Effector CD4-positive, alpha-beta T cell (primary cell): ENCODE results near the gene ANO6.
A peak's percentile ranks its signal among the peaks of the same experiment; 100 is the strongest.
"Not testable (repeated sequence)": the region's sequence is repeated elsewhere in the genome, so short reads cannot be mapped to it uniquely, and the experiment has no call there.

Experiments used
- DNase-seq: peaks from one replicate; pipeline ENCODE4 v3.0.0-alpha.2; 2020

ANO6 gene

DNA sequence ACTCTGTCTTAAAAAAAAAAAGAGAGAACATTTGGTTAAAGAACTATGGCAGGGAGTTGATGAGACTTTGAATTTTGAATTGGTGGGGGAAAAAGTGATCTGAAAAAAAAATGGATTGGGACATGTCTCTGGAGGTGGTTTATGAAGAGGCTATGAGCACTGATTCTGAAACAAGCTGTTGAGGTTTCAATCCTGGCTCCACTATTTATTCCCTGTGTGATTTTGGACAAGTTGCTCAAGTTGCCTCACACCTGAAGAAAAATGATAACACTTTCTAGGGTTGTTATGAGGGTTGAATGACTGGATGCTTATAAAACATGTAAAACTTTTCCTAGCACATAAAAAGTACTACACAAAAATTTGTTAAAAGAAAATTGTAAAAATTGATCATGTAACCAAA lies 1.8 kb upstream of the ANO6 start:
- no peak for DNase-seq

GRCh38 chr12:45214749-45215418 lies 1.0 kb upstream of the ANO6 start:
- no peak for DNase-seq

GRCh38 chr12:45216230-45216982 lies 511 bp downstream of the ANO6 start:
- DNase-seq: peak; percentile 31

DNA sequence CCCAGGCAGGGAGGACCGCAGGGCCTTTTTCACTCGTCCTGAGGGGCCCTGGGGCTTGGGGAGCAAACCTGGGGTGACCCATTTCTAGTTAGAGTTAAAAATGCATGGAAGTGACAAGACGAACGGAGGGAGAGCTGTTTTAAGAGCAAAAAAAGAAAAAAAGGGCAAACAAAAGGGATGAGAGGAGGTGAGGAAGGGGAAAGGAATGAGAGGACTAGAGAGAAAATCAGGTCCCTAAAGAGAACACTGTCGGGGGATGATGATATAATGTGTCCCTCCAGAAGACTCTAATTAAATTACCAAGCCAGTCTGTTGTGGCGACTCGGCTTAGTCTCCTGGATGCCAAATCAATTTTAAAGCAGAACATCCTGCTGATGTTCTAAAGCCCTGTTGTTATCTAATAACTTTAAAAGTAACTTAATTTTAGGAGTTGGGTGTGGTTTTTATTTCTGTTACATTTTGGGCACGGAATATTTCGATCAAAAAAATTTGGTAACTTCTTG lies 1.1 kb downstream of the ANO6 start:
- no peak for DNase-seq

DNA sequence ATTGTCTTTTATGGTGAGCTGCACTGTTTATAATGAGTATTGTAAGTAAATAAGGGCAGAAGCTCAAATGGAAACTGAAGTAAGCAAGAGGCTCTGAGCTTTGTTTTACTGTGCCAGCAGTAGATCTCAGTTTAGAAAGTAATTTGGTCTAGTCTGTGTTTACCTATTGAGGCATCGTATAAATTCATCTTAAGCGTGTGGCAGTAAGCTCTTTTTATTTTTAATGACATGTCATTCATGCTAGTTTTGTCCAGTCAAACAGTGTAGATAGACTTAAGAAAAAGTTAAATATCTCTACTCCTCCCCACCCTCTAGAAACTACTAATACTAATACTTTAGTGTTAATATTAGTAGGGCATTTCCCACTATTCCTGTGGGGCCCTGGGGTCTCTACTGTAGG lies 2.0 kb downstream of the ANO6 start:
- no peak for DNase-seq

- no peak for DNase-seq
Observed at GRCh38 chr12:45219621-45220020, 3.7 kb downstream of the ANO6 start.

- no peak for DNase-seq
Observed at GRCh38 chr12:45220363-45220931, 4.6 kb downstream of the ANO6 start.

DNA sequence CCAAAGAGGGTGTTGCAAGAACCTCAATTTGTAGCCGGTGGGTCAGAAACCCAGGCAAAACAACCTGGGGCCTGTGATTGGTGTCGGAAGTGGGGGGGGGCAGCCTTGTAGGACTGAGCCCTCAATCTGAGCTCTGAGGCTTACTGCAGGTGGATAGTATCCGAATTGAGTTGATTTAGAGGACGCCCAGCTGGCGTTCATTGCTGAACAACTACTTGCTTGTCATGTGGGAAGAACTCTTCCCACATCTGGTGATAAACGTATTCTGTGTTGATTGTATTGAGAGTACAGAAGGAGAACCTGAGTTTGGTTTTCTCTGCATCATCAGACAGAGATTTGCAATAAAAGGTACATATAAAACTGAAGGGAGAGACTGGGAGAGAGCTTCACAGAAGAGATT lies 5.1 kb downstream of the ANO6 start:
- DNase-seq: no peak

GRCh38 chr12:45223868-45224267 lies 8.0 kb downstream of the ANO6 start:
- DNase-seq: no peak

DNA sequence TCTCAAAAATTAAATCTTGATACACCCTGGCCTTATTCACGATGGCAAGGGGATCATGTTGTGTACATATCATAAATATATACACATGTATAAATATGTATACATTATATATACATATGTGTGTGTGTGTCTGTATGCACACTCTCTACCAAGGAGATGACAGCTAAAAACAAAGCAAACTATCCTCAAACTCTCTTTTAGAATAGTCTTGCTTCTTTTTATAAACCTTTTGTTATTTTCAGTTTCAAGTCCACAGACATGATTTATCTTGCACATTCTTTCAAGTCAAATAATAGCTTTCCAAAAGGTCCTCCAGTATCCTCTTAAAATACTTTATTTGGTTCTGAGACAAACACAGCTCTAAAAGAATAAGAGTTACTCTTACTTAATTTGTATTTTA lies 8.4 kb downstream of the ANO6 start:
- no peak for DNase-seq

DNA sequence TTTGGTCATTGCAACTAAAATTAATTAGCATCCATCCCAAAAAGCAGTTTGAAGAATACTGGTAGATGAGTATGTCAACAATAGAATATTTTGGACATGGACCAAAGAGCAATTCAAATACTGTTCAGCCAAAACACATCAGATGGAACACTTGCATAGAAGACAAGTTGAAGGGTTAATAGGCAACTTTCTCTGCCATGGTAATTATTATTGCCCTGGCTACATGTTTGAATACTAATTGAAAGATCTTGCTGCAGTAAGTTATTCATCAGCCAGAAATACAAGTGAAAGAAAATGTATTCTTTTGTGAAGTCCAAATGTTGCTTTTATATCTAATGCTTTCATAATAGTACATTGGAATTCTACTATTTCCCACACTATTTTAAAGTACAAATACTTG lies 10.1 kb downstream of the ANO6 start:
- DNase-seq: no peak

- DNase-seq: no peak
Observed at GRCh38 chr12:45227316-45228067, 11.6 kb downstream of the ANO6 start.

DNA sequence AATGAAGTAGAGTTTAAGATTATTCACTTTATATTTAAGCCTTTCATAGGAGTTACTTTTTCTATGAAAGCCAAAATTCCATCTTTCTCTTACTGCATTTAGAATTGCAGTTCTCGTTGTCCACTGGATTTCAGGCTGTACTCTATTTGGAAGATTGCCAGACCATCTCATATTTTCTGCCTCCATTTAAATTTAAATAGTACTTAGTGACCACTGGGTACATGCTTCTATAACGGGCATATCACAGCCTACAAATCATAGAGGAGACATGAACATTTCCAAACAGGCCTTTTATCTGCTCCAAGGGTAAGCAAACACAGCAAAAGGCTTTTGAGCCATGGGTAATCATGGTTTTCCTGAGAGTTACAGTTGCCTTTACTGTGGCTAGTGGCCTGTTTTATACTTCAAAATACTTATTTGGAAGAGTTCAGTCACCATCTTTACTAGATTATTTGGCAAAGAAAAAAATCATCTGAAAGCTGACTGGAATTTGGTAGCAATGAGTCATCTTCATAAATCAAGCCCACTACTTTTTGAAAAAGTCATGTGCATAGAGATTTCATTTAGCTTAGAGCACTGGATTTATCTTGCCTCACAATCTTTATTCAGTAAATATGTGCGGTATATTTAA lies 15.7 kb downstream of the ANO6 start:
- DNase-seq: no peak

DNA sequence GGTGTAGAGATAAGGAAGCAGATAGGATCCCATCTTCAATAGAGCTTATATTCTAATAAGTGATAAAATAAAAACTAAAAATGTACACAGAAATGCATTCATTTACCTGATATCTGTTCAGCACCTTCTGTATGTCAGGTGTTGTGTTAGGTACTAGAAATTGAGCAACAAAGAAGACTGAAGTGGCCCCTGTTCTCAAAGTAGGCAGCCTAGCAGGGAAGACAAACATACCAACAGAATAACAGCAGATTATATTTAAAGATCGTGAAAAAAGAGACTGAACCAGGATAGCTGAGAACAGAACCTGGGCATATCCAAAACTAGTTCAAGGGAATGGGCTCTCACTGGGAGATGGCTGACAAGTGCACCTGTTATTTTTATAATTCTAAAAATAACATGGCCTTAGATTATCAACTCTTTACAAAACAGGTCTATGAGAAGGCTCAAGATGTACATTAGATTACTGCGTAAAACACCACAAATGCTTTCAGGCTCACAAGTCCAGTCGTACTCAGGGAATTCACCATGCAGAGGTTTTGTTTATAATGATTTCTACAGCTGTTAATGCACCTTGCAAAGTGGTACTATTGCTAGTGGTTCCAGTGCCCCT lies 16.4 kb downstream of the ANO6 start:
- DNase-seq: no peak

GRCh38 chr12:45232756-45233372 lies 17.0 kb downstream of the ANO6 start:
- DNase-seq: no peak

DNA sequence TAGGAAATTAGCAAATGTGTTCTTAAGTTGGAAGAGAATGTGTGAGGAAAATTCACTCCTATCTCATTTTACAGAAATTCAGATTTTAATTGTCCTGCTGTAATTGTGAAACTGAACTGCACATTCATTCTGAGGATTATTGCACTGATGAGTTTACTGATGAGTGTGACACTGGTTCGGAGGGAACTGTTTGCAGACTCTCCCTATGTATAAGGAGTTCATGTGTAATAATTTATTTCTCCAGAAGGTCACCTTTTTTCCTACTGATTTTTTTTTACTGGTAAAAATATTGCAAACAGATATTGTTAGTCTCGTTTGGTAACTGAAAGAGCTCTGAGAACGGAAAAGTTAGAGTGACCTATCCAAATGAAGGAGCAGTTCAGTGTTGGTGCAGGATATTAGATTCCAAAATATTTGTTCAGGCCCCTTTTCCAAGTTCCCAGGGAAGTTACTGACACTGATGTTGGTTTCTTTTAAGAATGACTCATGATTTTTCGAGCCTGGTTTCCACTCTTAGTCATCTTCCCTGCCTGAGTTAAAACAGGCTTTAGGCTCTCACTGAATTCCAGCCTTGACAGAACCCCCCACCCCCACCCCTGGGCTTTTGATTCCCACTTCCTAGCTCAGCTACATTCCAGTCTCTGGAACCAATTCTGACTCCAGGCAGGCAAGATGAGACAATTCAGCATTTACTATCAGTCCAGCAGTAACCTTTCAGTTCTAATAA lies 18.4 kb downstream of the ANO6 start:
- no peak for DNase-seq

DNA sequence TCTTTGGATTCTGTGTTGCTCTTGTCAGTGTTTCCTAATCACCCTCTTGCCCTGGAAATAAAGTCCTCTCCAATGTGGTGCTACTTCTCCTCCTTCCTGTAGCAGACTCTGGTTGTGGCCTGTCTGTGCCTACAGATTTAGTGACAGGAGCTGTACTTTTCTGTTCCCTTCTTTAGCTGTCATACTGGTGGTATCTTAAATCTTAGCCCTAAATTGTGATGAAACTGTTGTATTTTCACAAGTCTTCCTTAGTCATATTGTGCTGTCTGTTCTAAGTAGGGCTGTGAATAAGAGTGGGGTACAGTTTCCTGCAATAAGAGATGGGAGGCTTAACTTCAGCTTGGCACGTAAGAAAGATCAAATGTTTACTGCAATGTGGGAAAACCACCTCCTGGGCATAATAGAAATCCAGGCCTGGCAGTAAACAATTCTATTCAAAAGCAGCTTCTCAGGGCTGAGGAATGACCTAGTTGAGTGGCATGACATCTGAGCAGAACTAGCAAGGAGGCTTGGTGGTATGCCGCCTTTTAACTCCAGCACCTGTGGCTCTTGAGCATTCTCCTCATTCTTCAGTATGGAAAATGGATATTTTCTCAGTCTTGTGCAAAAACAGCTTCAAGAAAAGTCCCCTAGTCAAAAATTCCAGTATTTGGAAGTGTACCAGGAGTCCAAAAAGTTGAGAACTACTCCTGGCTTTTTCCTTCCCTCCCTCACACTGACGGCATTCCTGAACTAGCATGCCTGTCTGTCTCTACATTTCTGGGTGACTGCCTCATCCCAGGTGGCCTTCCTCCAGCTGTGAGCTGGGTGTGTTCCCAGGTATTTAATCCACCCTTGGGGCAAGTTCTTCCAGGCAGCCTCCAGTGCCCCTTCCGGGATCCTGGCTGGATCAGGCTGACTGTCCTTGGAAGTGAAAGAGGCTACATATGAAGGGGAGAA lies 19.5 kb downstream of the ANO6 start:
- DNase-seq: no peak

DNA sequence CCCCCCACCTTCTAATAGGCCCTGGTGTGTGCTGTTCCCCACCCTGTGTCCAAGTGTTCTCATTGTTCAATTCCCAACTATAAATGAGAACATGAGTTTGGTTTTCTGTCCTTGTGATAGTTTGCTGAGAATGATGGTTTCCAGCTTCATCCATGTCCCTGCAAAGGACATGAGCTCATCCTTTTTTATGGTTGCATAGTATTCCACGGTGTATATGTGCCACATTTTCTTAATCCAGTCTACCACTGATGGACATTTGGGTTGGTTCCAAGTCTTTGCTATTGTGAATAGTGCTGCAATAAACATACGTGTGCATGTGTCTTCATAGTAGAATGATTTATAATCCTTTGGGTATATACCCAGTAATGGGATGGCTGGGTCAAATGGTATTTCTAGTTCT lies 20.5 kb downstream of the ANO6 start:
- not testable (repeated sequence) for DNase-seq

DNA sequence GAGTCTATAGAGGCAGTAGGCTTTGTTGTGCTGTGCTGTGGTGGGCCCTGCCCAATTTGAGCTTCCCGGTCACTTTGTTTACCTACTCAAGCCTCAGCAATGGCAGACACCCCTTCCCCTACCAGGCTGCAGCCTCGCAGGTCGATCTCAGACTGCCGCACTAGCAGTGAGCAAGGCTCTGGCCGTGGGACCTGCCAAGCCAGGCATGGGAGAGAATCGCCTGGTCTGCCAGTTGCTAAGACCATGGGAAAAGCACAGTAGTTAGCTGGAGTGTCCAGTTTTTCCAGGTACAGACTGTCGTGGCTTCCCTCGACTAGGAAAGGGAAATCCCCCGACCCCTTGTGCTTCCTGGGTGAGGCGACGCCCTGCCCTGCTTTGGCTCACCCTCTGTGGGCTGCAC lies 26.3 kb downstream of the ANO6 start:
- no peak for DNase-seq

GRCh38 chr12:45243963-45244362 lies 28.1 kb downstream of the ANO6 start:
- no peak for DNase-seq
